Panc1 (cell line): ENCODE data around the gene DDX27. TPM values are rescaled to one million over a fixed set of nuclear protein-coding genes. Genes with fewer than 3 reads are reported as not detected.

Source experiments
- ATAC-seq: fragments of 200-7000 bp; cut with Tn5 transposase; 2 replicates; pipeline ENCODE4 v1.9.1; 2020; ENCODE audit warnings: mild to moderate bottlenecking, moderate library complexity
- BruUV-seq: library from RNA; stranded (reverse); fragments of 400-500 nt; replicated peaks from 2 replicates; lab custom pipeline; 2021; lab: Mats Ljungman, UMichigan
- CTCF ChIA-PET: fragments of 300-600 bp; sonication (Branson Sonifier 250); formaldehyde crosslinking; loops from one replicate; lab custom pipeline; 2022; ENCODE audit warnings: antibody characterized with exemption; lab: Charles Lee
- POLR2A ChIA-PET: fragments of 300-600 bp; sonication (Branson Sonifier 250); formaldehyde crosslinking; loops from one replicate; lab custom pipeline; 2022; ENCODE audit warnings: antibody characterized with exemption; lab: Charles Lee
- DNase-seq: peaks from one replicate; pipeline ENCODE4 v3.0.0-alpha.2; 2010; ENCODE audit warnings: low read depth, low spot score
- H3K27ac ChIP-seq: 2 replicates; pipeline ENCODE4 v1.5.1; 2011; ENCODE audit warnings: mild to moderate bottlenecking, low read length, inconsistent platforms
- H3K27me3 ChIP-seq: fragments of 200-500 bp; sonication (Bioruptor generic); 2 replicates; pipeline ENCODE4 v1.6.0; 2014; ENCODE audit warnings: low read length, inconsistent platforms; ENCODE audit not compliant: control insufficient read depth, insufficient read depth
- H3K36me3 ChIP-seq: fragments of 200-500 bp; sonication (Bioruptor generic); 2 replicates; pipeline ENCODE4 v1.5.1; 2014; ENCODE audit warnings: inconsistent platforms, mild to moderate bottlenecking, low read length, moderate library complexity; ENCODE audit not compliant: control insufficient read depth, insufficient read depth
- H3K4me1 ChIP-seq: 2 replicates; pipeline ENCODE4 v1.5.1; 2011; ENCODE audit warnings: inconsistent platforms, mild to moderate bottlenecking, low read length, moderate library complexity; ENCODE audit not compliant: control insufficient read depth, insufficient read depth
- H3K4me3 ChIP-seq, 2 experiments: 2 replicates each; pipeline ENCODE4 v1.5.1; 2011 to 2012; ENCODE audit warnings: low read depth in 2 of 2, low read length in 2 of 2, mild to moderate bottlenecking in 2 of 2, inconsistent platforms in 1 of 2, moderate library complexity in 1 of 2
- H3K9me3 ChIP-seq: fragments of 200-500 bp; sonication (Bioruptor generic); 2 replicates; pipeline ENCODE4 v1.5.1; 2014; ENCODE audit warnings: low read depth, mild to moderate bottlenecking, inconsistent platforms, low read length, moderate library complexity; ENCODE audit not compliant: control insufficient read depth, insufficient read depth
- POLR2AphosphoS5 ChIP-seq: IDR thresholded peaks from 2 replicates; pipeline ENCODE4 v1.6.1; 2012; ENCODE audit warnings: mild to moderate bottlenecking, low read depth, low read length, moderate library complexity
- SIN3A ChIP-seq: IDR thresholded peaks from 2 replicates; pipeline ENCODE4 v1.6.1; 2012; ENCODE audit warnings: low read depth, mild to moderate bottlenecking, low read length, moderate library complexity, borderline replicate concordance; ENCODE audit not compliant: insufficient read depth
- TCF7L2 ChIP-seq: IDR thresholded peaks from 2 replicates; pipeline ENCODE4 v1.6.1; 2011; ENCODE audit warnings: mild to moderate bottlenecking, low read depth, low read length, inconsistent platforms
- in situ Hi-C: cut with HindIII; loops from 2 replicates; pipeline ENCODE4 v1.10.0; 2016; ENCODE audit warnings: low sequenced_read_pairs, low pct_unique_long_range_greater_than_20kb
- intact Hi-C: fragments of 100-400 bp; cut with micrococcal nuclease; formaldehyde crosslinking; loops from one replicate; pipeline ENCODE4 v1.10.0; 2022; ENCODE audit not compliant: unreplicated experiment
- total RNA-seq: library from RNA; stranded (reverse); gene quantifications from one replicate; pipeline ENCODE4 v1.2.1, GENCODE V29; 2021; ENCODE audit not compliant: unreplicated experiment
- TF ChIP-seq, protein P1 (sequence below): fragments of 450-650 bp; IDR thresholded peaks from 2 replicates; pipeline ENCODE4 v1.5.1; 2017; ENCODE audit warnings: mild to moderate bottlenecking
- TF ChIP-seq, protein P2 (sequence below), 2 experiments: IDR thresholded peaks; 2 replicates each; pipeline ENCODE4 v1.6.1; 2011 to 2012; ENCODE audit warnings: low read depth in 2 of 2, control low read depth in 1 of 2, low read length in 1 of 2, mild to moderate bottlenecking in 1 of 2, moderate library complexity in 1 of 2; ENCODE audit not compliant: insufficient read depth in 1 of 2

The DDX27 gene
- total RNA-seq, 1 experiment from 2014 or later: 63.4 TPM

DNA sequence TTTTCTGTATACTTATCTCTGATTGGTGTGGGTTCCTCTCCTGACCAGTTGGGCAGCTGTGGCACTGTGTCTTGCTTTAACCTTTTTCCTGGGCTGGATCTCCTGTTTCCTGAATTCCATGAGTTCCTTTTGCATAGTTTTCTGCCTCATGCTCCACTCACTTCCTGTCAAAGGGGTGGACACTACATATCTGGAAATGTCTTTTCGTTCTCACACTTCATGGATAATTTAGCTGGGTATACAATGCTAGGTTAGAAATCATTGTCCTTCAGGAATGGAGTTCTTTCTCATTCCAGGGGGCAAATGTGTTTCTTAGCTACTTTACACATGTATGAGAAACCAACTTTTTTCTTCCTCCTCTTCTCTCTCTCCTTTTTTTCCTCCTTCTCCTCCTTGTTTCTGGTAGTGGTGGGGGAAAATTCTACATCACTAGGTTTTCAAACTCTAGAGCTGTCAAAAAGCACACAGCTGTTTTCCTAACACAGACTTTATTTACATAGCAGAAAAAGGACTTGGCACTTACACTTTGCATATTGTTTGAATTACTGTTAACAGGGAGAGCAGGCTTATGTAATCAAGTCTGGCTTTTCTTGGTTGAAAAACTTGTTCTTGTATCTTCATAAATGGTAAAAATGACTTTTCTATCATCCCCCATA lies 9.0 kb upstream of the DDX27 start:
- POLR2A ChIA-PET: no interaction called here
- no peak for TF ChIP-seq TCF7L2
- TF ChIP-seq, protein P1, sequence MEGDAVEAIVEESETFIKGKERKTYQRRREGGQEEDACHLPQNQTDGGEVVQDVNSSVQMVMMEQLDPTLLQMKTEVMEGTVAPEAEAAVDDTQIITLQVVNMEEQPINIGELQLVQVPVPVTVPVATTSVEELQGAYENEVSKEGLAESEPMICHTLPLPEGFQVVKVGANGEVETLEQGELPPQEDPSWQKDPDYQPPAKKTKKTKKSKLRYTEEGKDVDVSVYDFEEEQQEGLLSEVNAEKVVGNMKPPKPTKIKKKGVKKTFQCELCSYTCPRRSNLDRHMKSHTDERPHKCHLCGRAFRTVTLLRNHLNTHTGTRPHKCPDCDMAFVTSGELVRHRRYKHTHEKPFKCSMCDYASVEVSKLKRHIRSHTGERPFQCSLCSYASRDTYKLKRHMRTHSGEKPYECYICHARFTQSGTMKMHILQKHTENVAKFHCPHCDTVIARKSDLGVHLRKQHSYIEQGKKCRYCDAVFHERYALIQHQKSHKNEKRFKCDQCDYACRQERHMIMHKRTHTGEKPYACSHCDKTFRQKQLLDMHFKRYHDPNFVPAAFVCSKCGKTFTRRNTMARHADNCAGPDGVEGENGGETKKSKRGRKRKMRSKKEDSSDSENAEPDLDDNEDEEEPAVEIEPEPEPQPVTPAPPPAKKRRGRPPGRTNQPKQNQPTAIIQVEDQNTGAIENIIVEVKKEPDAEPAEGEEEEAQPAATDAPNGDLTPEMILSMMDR: no peak
- no peak for TF ChIP-seq SIN3A
- no peak for TF ChIP-seq POLR2AphosphoS5
- TF ChIP-seq, protein P2, sequence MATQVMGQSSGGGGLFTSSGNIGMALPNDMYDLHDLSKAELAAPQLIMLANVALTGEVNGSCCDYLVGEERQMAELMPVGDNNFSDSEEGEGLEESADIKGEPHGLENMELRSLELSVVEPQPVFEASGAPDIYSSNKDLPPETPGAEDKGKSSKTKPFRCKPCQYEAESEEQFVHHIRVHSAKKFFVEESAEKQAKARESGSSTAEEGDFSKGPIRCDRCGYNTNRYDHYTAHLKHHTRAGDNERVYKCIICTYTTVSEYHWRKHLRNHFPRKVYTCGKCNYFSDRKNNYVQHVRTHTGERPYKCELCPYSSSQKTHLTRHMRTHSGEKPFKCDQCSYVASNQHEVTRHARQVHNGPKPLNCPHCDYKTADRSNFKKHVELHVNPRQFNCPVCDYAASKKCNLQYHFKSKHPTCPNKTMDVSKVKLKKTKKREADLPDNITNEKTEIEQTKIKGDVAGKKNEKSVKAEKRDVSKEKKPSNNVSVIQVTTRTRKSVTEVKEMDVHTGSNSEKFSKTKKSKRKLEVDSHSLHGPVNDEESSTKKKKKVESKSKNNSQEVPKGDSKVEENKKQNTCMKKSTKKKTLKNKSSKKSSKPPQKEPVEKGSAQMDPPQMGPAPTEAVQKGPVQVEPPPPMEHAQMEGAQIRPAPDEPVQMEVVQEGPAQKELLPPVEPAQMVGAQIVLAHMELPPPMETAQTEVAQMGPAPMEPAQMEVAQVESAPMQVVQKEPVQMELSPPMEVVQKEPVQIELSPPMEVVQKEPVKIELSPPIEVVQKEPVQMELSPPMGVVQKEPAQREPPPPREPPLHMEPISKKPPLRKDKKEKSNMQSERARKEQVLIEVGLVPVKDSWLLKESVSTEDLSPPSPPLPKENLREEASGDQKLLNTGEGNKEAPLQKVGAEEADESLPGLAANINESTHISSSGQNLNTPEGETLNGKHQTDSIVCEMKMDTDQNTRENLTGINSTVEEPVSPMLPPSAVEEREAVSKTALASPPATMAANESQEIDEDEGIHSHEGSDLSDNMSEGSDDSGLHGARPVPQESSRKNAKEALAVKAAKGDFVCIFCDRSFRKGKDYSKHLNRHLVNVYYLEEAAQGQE (IDR thresholded peaks at IDR 0.05; ENCODE audit: insufficient read depth in 1 of 2, low read depth in 2 of 2, low read length in 1 of 2): no peak
- intact Hi-C loops: no loop called here
- H3K4me3 ChIP-seq: no peak overlapping the region
- ATAC-seq: no peak
- H3K4me1 ChIP-seq: no peaks in the 10 kb centered on the region
- H3K27ac ChIP-seq: no peak overlapping the region
- DNase-seq: no peak
- H3K36me3 ChIP-seq: no peaks in the 10 kb centered on the region
- CTCF ChIA-PET: no interaction called here
- BruUV-seq: no TSS peak
- in situ Hi-C loops: no loop called here
- no peaks in the 10 kb centered on the region; the same call in 1 of the 2 replicates for H3K9me3 ChIP-seq
- no peaks in the 10 kb centered on the region for H3K27me3 ChIP-seq

- BruUV-seq: no TSS peak
- ChIA-PET POLR2A (no interaction called here), CTCF (no interaction called here)
- Histone ChIP-seq H3K36me3 (no peaks in the 10 kb centered on the region), H3K4me3 (no peak overlapping the region), H3K9me3 (no peaks in the 10 kb centered on the region; the same call in 1 of the 2 replicates), H3K4me1 (no peaks in the 10 kb centered on the region), H3K27me3 (no peaks in the 10 kb centered on the region), H3K27ac (no peak overlapping the region)
- in situ Hi-C loops: no loop called here
- no peak for ATAC-seq
- DNase-seq: no peak
- no peak for TF ChIP-seq SIN3A
- no peak for TF ChIP-seq TCF7L2
- TF ChIP-seq, protein P1: no peak
- TF ChIP-seq, protein P2 (IDR thresholded peaks at IDR 0.05; ENCODE audit: insufficient read depth in 1 of 2, low read depth in 2 of 2, low read length in 1 of 2): no peak
- TF ChIP-seq POLR2AphosphoS5: no peak
- intact Hi-C loops: no loop called here
These were observed 8.5 kb upstream of the DDX27 start for GRCh38 chr20:49210757-49211110.
